K562 (cell line): Measurements from ENCODE around the gene PGR. TPM values are rescaled to one million over a fixed set of nuclear protein-coding genes. Genes with fewer than 3 reads are reported as not detected.

Source experiments
- CHAMP1 ChIP-seq: fragments of 450-650 bp; IDR thresholded peaks from 2 replicates; pipeline ENCODE4 v1.6.1; 2016; ENCODE audit warnings: mild to moderate bottlenecking
- E2F1 ChIP-seq: sonication (generic); formaldehyde crosslinking; IDR thresholded peaks from 2 replicates; pipeline ENCODE4 v1.8.1; 2023; ENCODE audit warnings: mild to moderate bottlenecking, missing genetic modification reagents, moderate library complexity
- KAT7 ChIP-seq: sonication (generic); formaldehyde crosslinking; IDR thresholded peaks from 2 replicates; pipeline ENCODE4 v1.8.0; 2022; ENCODE audit warnings: missing genetic modification reagents, mild to moderate bottlenecking, borderline replicate concordance
- MECOM ChIP-seq: fragments of 250-450 bp; sonication (Bioruptor Pico); IDR thresholded peaks from 2 replicates; pipeline ENCODE4 v1.8.0; 2022; ENCODE audit warnings: inconsistent platforms
- MITF ChIP-seq: IDR thresholded peaks from 2 replicates; pipeline ENCODE4 v1.6.1; 2014; ENCODE audit warnings: antibody characterized with exemption
- RBM14 ChIP-seq: fragments of 200-400 bp; formaldehyde crosslinking; IDR thresholded peaks from 2 replicates; pipeline ENCODE4 v1.6.1; 2018; ENCODE audit warnings: low read depth, mild to moderate bottlenecking, low read length, moderate library complexity, borderline replicate concordance; ENCODE audit not compliant: insufficient read depth
- SMAD4 ChIP-seq: fragments of 250-450 bp; sonication (Bioruptor Pico); conservative IDR thresholded peaks from 2 replicates; pipeline ENCODE4 v1.8.0; 2021; ENCODE audit warnings: inconsistent platforms, mild to moderate bottlenecking, moderate library complexity
- STAG1 ChIP-seq: sonication (generic); formaldehyde crosslinking; IDR thresholded peaks from 2 replicates; pipeline ENCODE4 v1.5.0; 2020; ENCODE audit warnings: missing genetic modification reagents, borderline replicate concordance
- ZBTB26 ChIP-seq: fragments of 450-650 bp; formaldehyde crosslinking; IDR thresholded peaks from 2 replicates; pipeline ENCODE4 v1.4.0; 2022; ENCODE audit warnings: missing genetic modification characterization
- ZNF79 ChIP-seq: fragments of 250-450 bp; sonication (Bioruptor Pico); IDR thresholded peaks from 2 replicates; pipeline ENCODE4 v1.4.0; 2020; ENCODE audit warnings: low read depth, mild to moderate bottlenecking, moderate library complexity
- polyA plus RNA-seq, 8 experiments: library from polyadenylated mRNA; depleted of rRNA in 4 of 8; stranded (reverse) in 5 of 8; unstranded in 3 of 8; fragments of >200 nt; fragmentation: Nextera tagmentation in 2 of 8; fragmentation: Illumina TruSeq in 1 of 8; extraction: Ambion mirVana in 2 of 8; extraction: Trizol in 1 of 8; gene quantifications; 2 replicates each; pipeline versions ENCODE4 v1.2.1 to v1.2.3, GENCODE V29; 2011 to 2014; ENCODE audit warnings: inconsistent platforms in 1 of 8, missing spikeins in 1 of 8
- total RNA-seq, 7 experiments: library from RNA; depleted of rRNA in 6 of 7; stranded (reverse); fragments of >200 nt in 6 of 7; fragmentation: Illumina TruSeq in 2 of 7; extraction: Trizol in 2 of 7; gene quantifications; 2 replicates each; pipeline versions ENCODE4 v1.2.1 to v1.2.3, GENCODE V29; 2011 to 2021; ENCODE audit warnings: low replicate concordance in 1 of 7

The PGR gene
- total and polyA plus RNA-seq, 9 of the 15 experiments (the other 6 are each of a cell fraction or from before 2014, with no cell fraction given): 0.43 to 2.4 (median 1.3) TPM

- TF ChIP-seq ZBTB26 (no peak), RBM14 (no peak), MECOM (no peak), SMAD4 (CRISPR knock-in tag) (no peak), STAG1 (CRISPR knock-in tag) (no peak), E2F1 (no peak), ZNF79 (CRISPR knock-in tag) (no peak), KAT7 (CRISPR knock-in tag) (no peak), CHAMP1 (no peak), MITF (no peak)
- TF ChIP-seq, all 486 proteins: peak for 0
These were observed 82.7 kb downstream of the PGR start (continued) for GRCh38 chr11:101046947-101047346.
